Measurements from ENCODE around the gene ISM1.

The ISM1 gene

GRCh38 chr20:13261460-13262301 lies 40.6 kb downstream of the ISM1 start:
- H3K4me1 ChIP-seq (ENCODE audit: control insufficient read depth, insufficient read depth, low read length) = peaks cover 4% of the 10 kb centered on the region
- no peaks in the 10 kb centered on the region for H3K36me3 ChIP-seq (ENCODE audit: control insufficient read depth, insufficient read depth, low read length, severe bottlenecking)
- H3K9ac ChIP-seq (ENCODE audit: low read length) = no peak overlapping the region
- no peaks in the 10 kb centered on the region for H3K27me3 ChIP-seq (replicated peaks; ENCODE audit: control insufficient read depth, insufficient read depth, low read length)
- H3K4me3 ChIP-seq (ENCODE audit: low read length) = no peak overlapping the region
- peak; percentile 53 for DNase-seq (ENCODE audit: low read depth)
- H3K9me3 ChIP-seq (ENCODE audit: control insufficient read depth, low read length) = no peaks in the 10 kb centered on the region

DNA sequence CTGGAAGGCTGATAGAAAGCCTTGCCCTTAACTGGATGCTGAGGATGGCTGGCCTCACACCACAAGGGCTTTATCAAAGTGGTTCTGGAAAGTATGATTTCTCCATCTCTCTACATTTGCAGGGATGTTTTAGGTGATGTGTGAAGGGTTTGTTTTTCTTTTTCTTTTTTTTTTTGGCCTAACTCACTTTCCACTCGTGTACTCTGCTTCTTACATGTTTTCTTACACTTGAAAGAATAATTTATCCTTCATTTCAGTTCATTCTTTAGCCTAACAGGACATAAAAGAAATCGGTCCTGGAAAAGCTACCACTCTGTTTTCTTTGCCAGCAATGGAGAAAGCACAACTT lies 41.2 kb downstream of the ISM1 start:
- Histone ChIP-seq H3K9ac (ENCODE audit: low read length) (no peak overlapping the region), H3K27me3 (replicated peaks; ENCODE audit: control insufficient read depth, insufficient read depth, low read length) (no peaks in the 10 kb centered on the region), H3K36me3 (ENCODE audit: control insufficient read depth, insufficient read depth, low read length, severe bottlenecking) (no peaks in the 10 kb centered on the region), H3K4me3 (ENCODE audit: low read length) (no peak overlapping the region), H3K9me3 (ENCODE audit: control insufficient read depth, low read length) (no peaks in the 10 kb centered on the region), H3K4me1 (ENCODE audit: control insufficient read depth, insufficient read depth, low read length) (peaks cover 4% of the 10 kb centered on the region)
- no peak for DNase-seq (ENCODE audit: low read depth)

GRCh38 chr20:13262671-13263360 lies 41.7 kb downstream of the ISM1 start:
- no peak overlapping the region for H3K9ac ChIP-seq (ENCODE audit: low read length)
- H3K9me3 ChIP-seq (ENCODE audit: control insufficient read depth, low read length) = no peaks in the 10 kb centered on the region
- DNase-seq (ENCODE audit: low read depth) = no peak
- H3K36me3 ChIP-seq (ENCODE audit: control insufficient read depth, insufficient read depth, low read length, severe bottlenecking) = no peaks in the 10 kb centered on the region
- H3K4me3 ChIP-seq (ENCODE audit: low read length) = no peak overlapping the region
- H3K27me3 ChIP-seq (replicated peaks; ENCODE audit: control insufficient read depth, insufficient read depth, low read length) = no peaks in the 10 kb centered on the region
- peaks cover 4% of the 10 kb centered on the region for H3K4me1 ChIP-seq (ENCODE audit: control insufficient read depth, insufficient read depth, low read length)

DNA sequence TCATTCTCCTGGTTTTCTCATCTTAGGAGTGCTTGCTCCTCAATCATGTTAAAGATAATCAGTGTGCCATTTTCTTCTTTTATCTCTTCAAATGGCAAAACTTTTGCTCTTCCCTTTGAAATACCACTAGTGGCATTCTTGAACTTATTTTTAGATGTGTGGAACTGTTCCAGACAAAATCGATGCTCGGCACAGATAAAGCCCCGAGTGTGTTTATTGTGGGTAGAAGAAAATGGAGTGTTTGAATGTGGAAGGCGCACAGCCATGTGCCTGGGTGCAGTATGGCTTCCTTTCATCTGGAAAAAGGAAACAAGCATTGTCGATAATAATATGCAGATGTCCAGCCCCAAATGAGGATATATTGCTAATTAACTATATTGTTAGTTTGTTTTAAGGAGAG lies 42.4 kb downstream of the ISM1 start:
- Histone ChIP-seq H3K4me1 (ENCODE audit: control insufficient read depth, insufficient read depth, low read length) (peaks cover 4% of the 10 kb centered on the region), H3K27me3 (replicated peaks; ENCODE audit: control insufficient read depth, insufficient read depth, low read length) (no peaks in the 10 kb centered on the region)
- DNase-seq (ENCODE audit: low read depth) = no peak

GRCh38 chr20:13264907-13265306 lies 43.8 kb downstream of the ISM1 start:
- Histone ChIP-seq H3K4me1 (ENCODE audit: control insufficient read depth, insufficient read depth, low read length) (peaks cover 4% of the 10 kb centered on the region), H3K27me3 (replicated peaks; ENCODE audit: control insufficient read depth, insufficient read depth, low read length) (no peaks in the 10 kb centered on the region), H3K9ac (ENCODE audit: low read length) (no peak overlapping the region), H3K36me3 (ENCODE audit: control insufficient read depth, insufficient read depth, low read length, severe bottlenecking) (no peaks in the 10 kb centered on the region), H3K9me3 (ENCODE audit: control insufficient read depth, low read length) (no peaks in the 10 kb centered on the region), H3K4me3 (ENCODE audit: low read length) (no peak overlapping the region)
- no peak for DNase-seq (ENCODE audit: low read depth)

More for the DNA sequence above, 42.4 kb downstream of the ISM1 start:
- no peaks in the 10 kb centered on the region for H3K9me3 ChIP-seq (ENCODE audit: control insufficient read depth, low read length)
- H3K36me3 ChIP-seq (ENCODE audit: control insufficient read depth, insufficient read depth, low read length, severe bottlenecking) = no peaks in the 10 kb centered on the region
- no peak overlapping the region for H3K9ac ChIP-seq (ENCODE audit: low read length)
- no peak overlapping the region for H3K4me3 ChIP-seq (ENCODE audit: low read length)

- no peaks in the 10 kb centered on the region for H3K27me3 ChIP-seq (replicated peaks; ENCODE audit: control insufficient read depth, insufficient read depth, low read length)
- H3K9ac ChIP-seq (ENCODE audit: low read length) = no peak overlapping the region
- H3K4me1 ChIP-seq (ENCODE audit: control insufficient read depth, insufficient read depth, low read length) = no peaks in the 10 kb centered on the region
- DNase-seq (ENCODE audit: low read depth) = no peak
- no peak overlapping the region for H3K4me3 ChIP-seq (ENCODE audit: low read length)
- no peaks in the 10 kb centered on the region for H3K9me3 ChIP-seq (ENCODE audit: control insufficient read depth, low read length)
- H3K36me3 ChIP-seq (ENCODE audit: control insufficient read depth, insufficient read depth, low read length, severe bottlenecking) = no peaks in the 10 kb centered on the region
Measured at GRCh38 chr20:13265941-13266340, 44.9 kb downstream of the ISM1 start.

DNA sequence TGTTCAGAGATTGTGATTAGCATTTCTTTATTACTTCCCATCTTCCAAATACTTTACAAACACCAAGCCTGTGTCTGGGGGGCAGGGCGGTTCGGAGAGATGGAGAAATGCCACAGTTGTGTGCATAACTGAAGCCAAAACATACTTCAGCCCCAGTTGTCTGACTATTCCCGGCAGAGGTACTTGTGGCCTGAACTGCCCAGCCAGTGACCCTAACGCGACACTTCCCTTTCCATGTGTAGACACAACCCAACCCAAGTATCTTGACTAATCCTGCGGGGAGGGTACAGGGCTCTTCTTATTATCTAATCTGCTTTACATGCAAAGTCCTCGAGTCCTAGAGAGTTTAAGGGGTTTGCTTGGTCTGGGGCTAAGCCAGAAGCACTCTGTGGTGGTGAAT lies 46.2 kb downstream of the ISM1 start:
- H3K36me3 ChIP-seq (ENCODE audit: control insufficient read depth, insufficient read depth, low read length, severe bottlenecking) = no peaks in the 10 kb centered on the region
- no peaks in the 10 kb centered on the region for H3K27me3 ChIP-seq (replicated peaks; ENCODE audit: control insufficient read depth, insufficient read depth, low read length)
- H3K9ac ChIP-seq (ENCODE audit: low read length) = no peak overlapping the region
- H3K9me3 ChIP-seq (ENCODE audit: control insufficient read depth, low read length) = no peaks in the 10 kb centered on the region
- DNase-seq (ENCODE audit: low read depth) = no peak
- no peak overlapping the region for H3K4me3 ChIP-seq (ENCODE audit: low read length)
- H3K4me1 ChIP-seq (ENCODE audit: control insufficient read depth, insufficient read depth, low read length) = peaks cover 2% of the 10 kb centered on the region

DNA sequence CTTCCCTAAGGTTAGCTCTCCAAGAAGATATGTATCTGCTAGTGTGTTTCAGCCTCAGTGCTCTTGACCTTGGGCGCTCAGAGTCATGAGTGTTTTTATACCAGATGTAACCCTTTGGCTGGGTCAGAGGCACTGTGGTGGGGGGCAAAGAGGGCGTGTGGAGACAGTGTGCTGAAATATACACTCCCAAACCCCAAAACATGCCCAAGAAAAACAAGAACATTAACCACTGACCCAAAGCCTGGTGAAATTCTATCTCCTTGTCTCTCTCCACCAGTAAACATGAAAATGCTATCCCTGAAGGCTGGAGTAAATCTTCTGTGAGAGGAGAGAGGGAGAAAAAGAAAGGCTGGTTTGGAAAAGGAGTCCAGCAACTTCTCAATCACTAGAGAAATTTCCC lies 47.9 kb downstream of the ISM1 start:
- H3K36me3 ChIP-seq (ENCODE audit: control insufficient read depth, insufficient read depth, low read length, severe bottlenecking) = no peaks in the 10 kb centered on the region
- no peak overlapping the region for H3K4me3 ChIP-seq (ENCODE audit: low read length)
- H3K9ac ChIP-seq (ENCODE audit: low read length) = no peak overlapping the region
- DNase-seq (ENCODE audit: low read depth) = no peak
- H3K4me1 ChIP-seq (ENCODE audit: control insufficient read depth, insufficient read depth, low read length) = peaks cover 10% of the 10 kb centered on the region
- H3K9me3 ChIP-seq (ENCODE audit: control insufficient read depth, low read length) = no peaks in the 10 kb centered on the region
- no peaks in the 10 kb centered on the region for H3K27me3 ChIP-seq (replicated peaks; ENCODE audit: control insufficient read depth, insufficient read depth, low read length)

DNA sequence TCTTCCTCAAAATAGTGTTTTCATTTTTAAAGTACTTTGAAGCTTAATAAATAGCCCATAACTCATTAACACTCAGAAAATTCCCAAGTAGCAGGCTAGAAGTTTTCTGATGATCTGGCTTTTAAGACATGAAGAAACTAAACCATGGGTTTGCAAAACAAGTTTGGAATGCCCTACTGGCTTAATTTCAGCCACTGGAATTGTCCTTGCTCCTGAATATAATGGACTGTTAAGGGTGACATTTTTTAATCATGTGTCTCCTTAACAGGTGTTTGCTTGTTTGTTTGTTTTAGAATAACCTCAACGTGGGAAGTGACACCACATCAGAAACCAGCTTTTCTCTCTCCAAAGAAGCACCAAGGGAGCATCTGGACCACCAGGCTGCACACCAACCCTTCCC lies 49.1 kb downstream of the ISM1 start:
- H3K4me1 ChIP-seq (ENCODE audit: control insufficient read depth, insufficient read depth, low read length) = peaks cover 10% of the 10 kb centered on the region
- no peak for DNase-seq (ENCODE audit: low read depth)

DNA sequence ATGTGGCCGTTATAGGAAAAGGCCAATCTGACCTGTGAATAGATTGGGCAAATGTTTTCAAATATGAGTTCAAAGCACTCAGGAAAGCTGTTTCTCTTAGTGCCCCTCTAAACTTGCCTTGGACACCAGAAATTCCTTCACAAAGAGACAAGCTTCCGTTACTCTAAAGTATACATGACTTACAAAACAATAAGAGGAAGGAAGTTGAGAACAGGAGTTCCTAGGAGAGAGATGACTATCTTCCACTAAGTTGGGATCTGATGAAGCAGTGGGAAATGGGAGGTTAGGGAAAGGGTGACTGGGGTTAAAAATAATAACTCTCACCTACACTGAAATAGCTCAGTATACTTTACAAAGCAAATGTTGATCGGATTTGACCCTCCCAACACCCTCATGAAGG lies 50.0 kb downstream of the ISM1 start:
- H3K4me1 ChIP-seq (ENCODE audit: control insufficient read depth, insufficient read depth, low read length) = peaks cover 10% of the 10 kb centered on the region
- DNase-seq (ENCODE audit: low read depth) = no peak
- H3K36me3 ChIP-seq (ENCODE audit: control insufficient read depth, insufficient read depth, low read length, severe bottlenecking) = no peaks in the 10 kb centered on the region
- no peaks in the 10 kb centered on the region for H3K9me3 ChIP-seq (ENCODE audit: control insufficient read depth, low read length)
- no peaks in the 10 kb centered on the region for H3K27me3 ChIP-seq (replicated peaks; ENCODE audit: control insufficient read depth, insufficient read depth, low read length)
- no peak overlapping the region for H3K9ac ChIP-seq (ENCODE audit: low read length)
- H3K4me3 ChIP-seq (ENCODE audit: low read length) = no peak overlapping the region

More for the DNA sequence above, 49.1 kb downstream of the ISM1 start:
- no peaks in the 10 kb centered on the region for H3K9me3 ChIP-seq (ENCODE audit: control insufficient read depth, low read length)
- H3K9ac ChIP-seq (ENCODE audit: low read length) = no peak overlapping the region
- H3K27me3 ChIP-seq (replicated peaks; ENCODE audit: control insufficient read depth, insufficient read depth, low read length) = no peaks in the 10 kb centered on the region
- no peak overlapping the region for H3K4me3 ChIP-seq (ENCODE audit: low read length)
- H3K36me3 ChIP-seq (ENCODE audit: control insufficient read depth, insufficient read depth, low read length, severe bottlenecking) = no peaks in the 10 kb centered on the region

GRCh38 chr20:13271977-13272975 lies 51.2 kb downstream of the ISM1 start:
- no peaks in the 10 kb centered on the region for H3K36me3 ChIP-seq (ENCODE audit: control insufficient read depth, insufficient read depth, low read length, severe bottlenecking)
- peaks cover 14% of the 10 kb centered on the region for H3K4me1 ChIP-seq (ENCODE audit: control insufficient read depth, insufficient read depth, low read length)
- H3K27me3 ChIP-seq (replicated peaks; ENCODE audit: control insufficient read depth, insufficient read depth, low read length) = no peaks in the 10 kb centered on the region
- no peak overlapping the region for H3K4me3 ChIP-seq (ENCODE audit: low read length)
- no peak overlapping the region for H3K9ac ChIP-seq (ENCODE audit: low read length)
- no peak for DNase-seq (ENCODE audit: low read depth)
- no peaks in the 10 kb centered on the region for H3K9me3 ChIP-seq (ENCODE audit: control insufficient read depth, low read length)
